Vagina (tissue), 2 donors: Measurements from ENCODE around the gene DIAPH2.

Experiments used
- POLR2A ChIP-seq, 2 donors: fragments of 450-650 bp; IDR thresholded peaks; one replicate each; pipeline ENCODE4 v1.6.1; 2017; ENCODE audit warnings: antibody characterized with exemption in 2 of 2, mild to moderate bottlenecking in 2 of 2, moderate library complexity in 2 of 2
- POLR2AphosphoS5 ChIP-seq, 2 donors: sonication (generic); formaldehyde crosslinking; IDR thresholded peaks; one replicate each; pipeline ENCODE4 v1.9.0; 2017; ENCODE audit warnings: antibody characterized with exemption in 2 of 2, mild to moderate bottlenecking in 2 of 2, low read depth in 1 of 2; ENCODE audit not compliant: insufficient read depth in 1 of 2
- TF ChIP-seq, protein P1 (sequence below), 3 experiments: fragments of 450-650 bp in 2 of 3; fragments of 200-600 bp in 1 of 3; sonication (generic) in 1 of 3; IDR thresholded peaks; one replicate each; pipeline ENCODE4 v1.5.1; 2017 to 2019; ENCODE audit warnings: antibody characterized with exemption in 3 of 3, mild to moderate bottlenecking in 2 of 3, moderate library complexity in 2 of 3

DNA sequence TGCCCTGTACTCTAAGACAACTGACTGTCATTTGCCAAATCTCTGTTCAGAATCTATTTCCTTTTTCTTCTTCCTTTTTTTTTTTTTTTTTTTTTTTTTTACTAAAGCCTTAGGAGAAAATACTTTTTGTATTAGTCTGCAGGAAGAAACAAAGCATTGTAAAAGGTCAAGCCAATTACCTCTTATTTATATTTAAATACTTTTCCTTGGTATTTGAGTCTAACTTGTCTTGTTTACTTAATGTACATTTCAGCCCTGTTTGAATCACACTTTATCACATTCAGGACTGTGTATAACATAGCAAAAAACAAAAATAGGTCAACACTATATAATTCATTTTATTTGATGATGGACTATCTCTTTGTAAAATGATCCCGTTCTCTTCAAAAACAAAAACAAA, 461.3 kb downstream of the DIAPH2 start:
- TF ChIP-seq, protein P1, sequence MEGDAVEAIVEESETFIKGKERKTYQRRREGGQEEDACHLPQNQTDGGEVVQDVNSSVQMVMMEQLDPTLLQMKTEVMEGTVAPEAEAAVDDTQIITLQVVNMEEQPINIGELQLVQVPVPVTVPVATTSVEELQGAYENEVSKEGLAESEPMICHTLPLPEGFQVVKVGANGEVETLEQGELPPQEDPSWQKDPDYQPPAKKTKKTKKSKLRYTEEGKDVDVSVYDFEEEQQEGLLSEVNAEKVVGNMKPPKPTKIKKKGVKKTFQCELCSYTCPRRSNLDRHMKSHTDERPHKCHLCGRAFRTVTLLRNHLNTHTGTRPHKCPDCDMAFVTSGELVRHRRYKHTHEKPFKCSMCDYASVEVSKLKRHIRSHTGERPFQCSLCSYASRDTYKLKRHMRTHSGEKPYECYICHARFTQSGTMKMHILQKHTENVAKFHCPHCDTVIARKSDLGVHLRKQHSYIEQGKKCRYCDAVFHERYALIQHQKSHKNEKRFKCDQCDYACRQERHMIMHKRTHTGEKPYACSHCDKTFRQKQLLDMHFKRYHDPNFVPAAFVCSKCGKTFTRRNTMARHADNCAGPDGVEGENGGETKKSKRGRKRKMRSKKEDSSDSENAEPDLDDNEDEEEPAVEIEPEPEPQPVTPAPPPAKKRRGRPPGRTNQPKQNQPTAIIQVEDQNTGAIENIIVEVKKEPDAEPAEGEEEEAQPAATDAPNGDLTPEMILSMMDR (IDR thresholded peaks at IDR 0.05), result no peak
- TF ChIP-seq POLR2A (IDR thresholded peaks at IDR 0.05), result no peak
- TF ChIP-seq POLR2AphosphoS5 (IDR thresholded peaks at IDR 0.05; ENCODE audit: insufficient read depth in 1 of 2, low read depth in 1 of 2), result no peak
